ENCODE data around the gene CCDC186. TPM values are rescaled to one million over a fixed set of nuclear protein-coding genes. Genes with fewer than 3 reads are reported as not detected.

The CCDC186 gene
- total RNA-seq, 1 donor from 2014 or later: 31.1 TPM

- DNase-seq (ENCODE audit: low read depth): peak; percentile 14
These were observed 63.6 kb downstream of the CCDC186 start for GRCh38 chr10:114110174-114110972.

GRCh38 chr10:114103284-114103683, 70.7 kb downstream of the CCDC186 start:
- DNase-seq (ENCODE audit: low read depth): peak; percentile 69

GRCh38 chr10:114102256-114102655, 71.7 kb downstream of the CCDC186 start:
- no peak for DNase-seq (ENCODE audit: low read depth)

GRCh38 chr10:114100848-114101741, 72.9 kb downstream of the CCDC186 start:
- DNase-seq (ENCODE audit: low read depth): no peak

- DNase-seq (ENCODE audit: low read depth): no peak
These were observed 77.1 kb downstream of the CCDC186 start for GRCh38 chr10:114096864-114097263.

- DNase-seq (ENCODE audit: low read depth): peak; percentile 21
These were observed 78.3 kb downstream of the CCDC186 start for GRCh38 chr10:114095559-114096337.

- DNase-seq (ENCODE audit: low read depth): no peak
These were observed 79.2 kb downstream of the CCDC186 start for GRCh38 chr10:114094795-114095194.

GRCh38 chr10:114087655-114088054, 86.3 kb downstream of the CCDC186 start:
- no peak for DNase-seq (ENCODE audit: low read depth)

- no peak for DNase-seq (ENCODE audit: low read depth)
These were observed 86.7 kb downstream of the CCDC186 start for GRCh38 chr10:114087255-114087654.

- DNase-seq (ENCODE audit: low read depth): no peak
These were observed 89.8 kb downstream of the CCDC186 start for GRCh38 chr10:114084215-114084614.

GRCh38 chr10:114083040-114083439, 91.0 kb downstream of the CCDC186 start:
- DNase-seq (ENCODE audit: low read depth): no peak

GRCh38 chr10:114081911-114082583, 92.0 kb downstream of the CCDC186 start:
- peak; percentile 81 for DNase-seq (ENCODE audit: low read depth)

- no peak for DNase-seq (ENCODE audit: low read depth)
These were observed 94.6 kb downstream of the CCDC186 start for GRCh38 chr10:114079421-114079820.

- DNase-seq (ENCODE audit: low read depth): no peak
These were observed 95.7 kb downstream of the CCDC186 start for GRCh38 chr10:114078346-114078745.

GRCh38 chr10:114077815-114078219, 96.2 kb downstream of the CCDC186 start:
- DNase-seq (ENCODE audit: low read depth): no peak

- DNase-seq (ENCODE audit: low read depth): no peak
These were observed 96.7 kb downstream of the CCDC186 start for GRCh38 chr10:114077347-114077746.

- DNase-seq (ENCODE audit: low read depth): no peak
These were observed 98.9 kb downstream of the CCDC186 start for GRCh38 chr10:114075093-114075492.

GRCh38 chr10:114073395-114074186, 100.4 kb downstream of the CCDC186 start:
- DNase-seq (ENCODE audit: low read depth): no peak

GRCh38 chr10:114071178-114071577, 102.8 kb downstream of the CCDC186 start:
- no peak for DNase-seq (ENCODE audit: low read depth)
